Stimulated activated effector memory CD8-positive, alpha-beta T cell treated with anti-CD3 and anti-CD28 coated beads, Interleukin-12 subunit alpha, Interleukin-12 subunit beta, amount 100 ng/mL, for 72 hours (primary cell): Measurements from ENCODE around the gene ZBTB9.
"Not testable (repeated sequence)": the region's sequence is repeated elsewhere in the genome, so short reads cannot be mapped to it uniquely, and the experiment has no call there.

Experiments used
- ATAC-seq: fragments of 150-1000 bp; cut with Tn5 transposase; 2 replicates; pipeline ENCODE4 v1.10.0; 2021
- DNase-seq, 2 donors: peaks; one replicate each; pipeline ENCODE4 v3.0.0; 2021 to 2022; ENCODE audit warnings: low spot score in 2 of 2
- H3K27ac Mint-ChIP-seq: one replicate; pipeline ENCODE4 v1.8.0; 2022; ENCODE audit warnings: mild to moderate bottlenecking, mixed read lengths
- H3K36me3 Mint-ChIP-seq: one replicate; pipeline ENCODE4 v1.8.0; 2022; ENCODE audit warnings: mild to moderate bottlenecking, mixed read lengths
- H3K4me1 Mint-ChIP-seq: one replicate; pipeline ENCODE4 v1.8.0; 2022; ENCODE audit warnings: mixed read lengths
- H3K4me3 Mint-ChIP-seq: one replicate; pipeline ENCODE4 v1.8.0; 2022; ENCODE audit warnings: mild to moderate bottlenecking, mixed read lengths
- H3K9me3 Mint-ChIP-seq: one replicate; pipeline ENCODE4 v1.8.0; 2022; ENCODE audit warnings: mixed read lengths

ZBTB9 gene

GRCh38 chr6:33459226-33459625 is 4.8 kb downstream of the ZBTB9 start:
- Mint-ChIP-seq H3K36me3 (peaks cover 30% of the 10 kb centered on the region), H3K4me3 (no peak overlapping the region), H3K4me1 (peaks cover 10% of the 10 kb centered on the region), H3K9me3 (no peaks in the 10 kb centered on the region), H3K27ac (no peak overlapping the region)
- no peak for DNase-seq
- ATAC-seq: no peak

GRCh38 chr6:33466075-33466735 is 11.8 kb downstream of the ZBTB9 start:
- no peaks in the 10 kb centered on the region for H3K36me3 Mint-ChIP-seq
- H3K4me1 Mint-ChIP-seq: no peaks in the 10 kb centered on the region
- no peak for DNase-seq
- H3K27ac Mint-ChIP-seq: no peak overlapping the region
- no peak overlapping the region for H3K4me3 Mint-ChIP-seq
- H3K9me3 Mint-ChIP-seq: no peaks in the 10 kb centered on the region
- no peak for ATAC-seq

GRCh38 chr6:33467091-33467490 is 12.7 kb downstream of the ZBTB9 start:
- H3K9me3 Mint-ChIP-seq: no peaks in the 10 kb centered on the region
- no peaks in the 10 kb centered on the region for H3K4me1 Mint-ChIP-seq
- ATAC-seq (no peak), DNase-seq (no peak)
- H3K27ac Mint-ChIP-seq: no peak overlapping the region
- H3K4me3 Mint-ChIP-seq: no peak overlapping the region
- no peaks in the 10 kb centered on the region for H3K36me3 Mint-ChIP-seq

GRCh38 chr6:33469661-33470060 is 15.3 kb downstream of the ZBTB9 start:
- H3K27ac Mint-ChIP-seq: no peak overlapping the region
- H3K4me1 Mint-ChIP-seq: no peaks in the 10 kb centered on the region
- H3K4me3 Mint-ChIP-seq: no peak overlapping the region
- no peaks in the 10 kb centered on the region for H3K9me3 Mint-ChIP-seq
- H3K36me3 Mint-ChIP-seq: no peaks in the 10 kb centered on the region
- no peak for DNase-seq
- ATAC-seq: no peak

GRCh38 chr6:33477864-33478263 is 23.5 kb downstream of the ZBTB9 start:
- H3K9me3 Mint-ChIP-seq: no peaks in the 10 kb centered on the region
- H3K4me1 Mint-ChIP-seq: no peaks in the 10 kb centered on the region
- DNase-seq (no peak), ATAC-seq (no peak)
- no peaks in the 10 kb centered on the region for H3K36me3 Mint-ChIP-seq
- H3K27ac Mint-ChIP-seq: no peak overlapping the region
- H3K4me3 Mint-ChIP-seq: no peak overlapping the region

- Mint-ChIP-seq H3K4me3 (no peak overlapping the region), H3K36me3 (no peaks in the 10 kb centered on the region), H3K4me1 (no peaks in the 10 kb centered on the region), H3K9me3 (no peaks in the 10 kb centered on the region), H3K27ac (peak overlapping the region; percentile 11)
- DNase-seq (no peak), ATAC-seq (no peak)
Observed at GRCh38 chr6:33481192-33481591, 26.8 kb downstream of the ZBTB9 start.

GRCh38 chr6:33482620-33483019 is 28.2 kb downstream of the ZBTB9 start:
- not testable (repeated sequence) for H3K27ac Mint-ChIP-seq, ATAC-seq, H3K4me1 Mint-ChIP-seq, H3K9me3 Mint-ChIP-seq, DNase-seq, H3K4me3 Mint-ChIP-seq, H3K36me3 Mint-ChIP-seq

- Mint-ChIP-seq H3K4me3 (no peak overlapping the region), H3K9me3 (no peaks in the 10 kb centered on the region), H3K27ac (no peak overlapping the region), H3K4me1 (no peaks in the 10 kb centered on the region), H3K36me3 (no peaks in the 10 kb centered on the region)
- ATAC-seq (no peak), DNase-seq (no peak)
Observed at GRCh38 chr6:33483678-33484077, 29.3 kb downstream of the ZBTB9 start.

- not testable (repeated sequence) for ATAC-seq, H3K4me1 Mint-ChIP-seq, DNase-seq, H3K36me3 Mint-ChIP-seq, H3K27ac Mint-ChIP-seq, H3K4me3 Mint-ChIP-seq, H3K9me3 Mint-ChIP-seq
Observed at GRCh38 chr6:33484673-33485262, 30.4 kb downstream of the ZBTB9 start.

- not testable (repeated sequence) for ATAC-seq, H3K4me1 Mint-ChIP-seq, H3K36me3 Mint-ChIP-seq, H3K4me3 Mint-ChIP-seq, H3K27ac Mint-ChIP-seq, DNase-seq, H3K9me3 Mint-ChIP-seq
Observed at GRCh38 chr6:33485680-33486079, 31.3 kb downstream of the ZBTB9 start.

- Mint-ChIP-seq H3K9me3 (no peaks in the 10 kb centered on the region), H3K36me3 (no peaks in the 10 kb centered on the region), H3K27ac (no peak overlapping the region), H3K4me1 (peaks cover 5% of the 10 kb centered on the region), H3K4me3 (no peak overlapping the region)
- DNase-seq: no peak
- ATAC-seq: no peak
Observed at GRCh38 chr6:33488339-33488738, 34.0 kb downstream of the ZBTB9 start.

- peak; percentile 11 for ATAC-seq
- Mint-ChIP-seq H3K4me1 (peaks cover 5% of the 10 kb centered on the region), H3K9me3 (no peaks in the 10 kb centered on the region), H3K36me3 (no peaks in the 10 kb centered on the region), H3K27ac (no peak overlapping the region), H3K4me3 (no peak overlapping the region)
- no peak for DNase-seq
Observed at GRCh38 chr6:33490198-33490597, 35.8 kb downstream of the ZBTB9 start.

- ATAC-seq (peak; percentile 8), DNase-seq (no peak)
- Mint-ChIP-seq H3K9me3 (no peaks in the 10 kb centered on the region), H3K36me3 (no peaks in the 10 kb centered on the region), H3K4me3 (no peak overlapping the region), H3K4me1 (peaks cover 5% of the 10 kb centered on the region), H3K27ac (no peak overlapping the region)
Observed at GRCh38 chr6:33490621-33491020, 36.2 kb downstream of the ZBTB9 start.

- DNase-seq: no peak
- ATAC-seq: no peak
- H3K9me3 Mint-ChIP-seq: no peaks in the 10 kb centered on the region
- peaks cover 5% of the 10 kb centered on the region for H3K4me1 Mint-ChIP-seq
- no peak overlapping the region for H3K4me3 Mint-ChIP-seq
- H3K36me3 Mint-ChIP-seq: no peaks in the 10 kb centered on the region
- no peak overlapping the region for H3K27ac Mint-ChIP-seq
Observed at GRCh38 chr6:33492093-33492492, 37.7 kb downstream of the ZBTB9 start.

- ATAC-seq: no peak
- no peak overlapping the region for H3K27ac Mint-ChIP-seq
Observed at GRCh38 chr6:33497157-33497556, 42.8 kb downstream of the ZBTB9 start.

GRCh38 chr6:33502486-33502885 is 48.1 kb downstream of the ZBTB9 start:
- H3K36me3 Mint-ChIP-seq: no peaks in the 10 kb centered on the region
- no peaks in the 10 kb centered on the region for H3K4me1 Mint-ChIP-seq
- no peaks in the 10 kb centered on the region for H3K9me3 Mint-ChIP-seq
- no peak overlapping the region for H3K4me3 Mint-ChIP-seq
- no peak for ATAC-seq
- no peak for DNase-seq
- no peak overlapping the region for H3K27ac Mint-ChIP-seq

More at GRCh38 chr6:33497157-33497556, 42.8 kb downstream of the ZBTB9 start:
- DNase-seq: no peak
- Mint-ChIP-seq H3K9me3 (no peaks in the 10 kb centered on the region), H3K4me3 (no peak overlapping the region), H3K4me1 (no peaks in the 10 kb centered on the region), H3K36me3 (no peaks in the 10 kb centered on the region)
